Activated T-cell treated with anti-CD3 and anti-CD28 coated beads, Interleukin-2, amount 50 U/mL, for 48 hours (primary cell): ENCODE measurements around the gene DDX11.
"Not testable (repeated sequence)": the region's sequence is repeated elsewhere in the genome, so short reads cannot be mapped to it uniquely, and the experiment has no call there.

Experiments
- DNase-seq, 2 experiments: peaks; one replicate each; pipeline ENCODE4 v3.0.0-alpha.2; 2020

DDX11 gene

GRCh38 chr12:31073527-31074332 is at the start of gene DDX11:
TSS of gene DDX11 (plus strand) at chr12:31073860. CDS start at chr12:31078394, 4,534 bp downstream.
- DNase-seq: peak; percentile 97

DNA sequence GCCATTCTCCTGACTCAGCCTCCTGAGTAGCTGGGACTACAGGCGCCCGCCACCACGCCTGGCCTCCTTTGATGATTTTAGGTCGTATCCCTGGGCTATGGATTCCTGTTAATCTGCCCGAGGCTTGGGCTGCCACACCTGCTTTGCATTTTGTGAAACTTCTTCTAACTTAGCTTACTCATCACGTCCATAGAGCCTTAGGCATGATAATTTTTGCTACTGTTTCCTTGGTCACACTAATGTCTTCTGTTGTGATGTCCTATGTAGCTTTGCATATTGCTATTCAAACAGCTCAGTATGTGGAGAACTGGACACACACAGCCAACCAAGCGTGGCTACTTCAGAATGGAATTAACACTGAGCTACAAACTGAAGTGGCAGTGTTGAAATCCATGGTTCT is 47.5 kb upstream of the DDX11 start:
- no peak for DNase-seq

DNA sequence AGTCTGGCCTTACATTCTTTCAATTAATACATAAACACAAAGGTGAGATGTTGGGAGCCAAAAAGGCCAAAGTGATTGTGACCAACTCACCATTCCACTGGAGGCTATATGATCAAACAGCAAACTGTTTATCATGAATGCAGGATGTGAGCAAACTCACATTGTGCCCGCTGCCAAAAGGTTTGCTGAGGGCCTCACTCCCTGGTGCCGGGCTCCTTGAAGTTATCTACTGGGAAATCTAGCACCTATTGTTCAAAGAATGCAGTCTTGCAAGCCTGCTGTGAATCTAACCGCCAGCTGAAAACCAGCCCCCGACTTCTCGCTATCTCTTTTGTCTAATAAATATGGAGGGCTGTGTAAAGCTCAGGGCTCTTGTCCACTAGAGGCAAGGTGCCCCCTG is 46.7 kb upstream of the DDX11 start:
- DNase-seq: not testable (repeated sequence)

DNA sequence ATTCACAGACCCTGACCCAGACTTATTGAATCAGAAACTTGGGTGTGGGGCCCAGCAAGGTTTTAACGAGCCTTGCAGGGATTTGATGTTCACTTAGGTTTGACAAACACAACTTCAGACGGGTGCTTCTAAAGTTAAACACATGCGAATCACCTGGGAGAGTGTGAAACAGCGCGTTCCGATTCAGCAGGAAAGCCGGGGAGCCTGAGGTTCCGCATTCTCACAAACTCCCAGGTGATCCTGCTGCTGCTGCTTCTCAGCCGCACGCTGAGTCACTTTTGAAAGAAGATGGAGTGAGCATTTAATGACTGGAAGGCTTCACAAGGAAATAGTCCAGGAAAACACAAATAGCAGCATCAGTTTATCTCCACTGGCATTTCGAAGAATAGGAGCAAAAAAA is 44.2 kb upstream of the DDX11 start:
- DNase-seq: no peak

- no peak for DNase-seq
Measured at GRCh38 chr12:31029916-31030562, 43.6 kb upstream of the DDX11 start.

DNA sequence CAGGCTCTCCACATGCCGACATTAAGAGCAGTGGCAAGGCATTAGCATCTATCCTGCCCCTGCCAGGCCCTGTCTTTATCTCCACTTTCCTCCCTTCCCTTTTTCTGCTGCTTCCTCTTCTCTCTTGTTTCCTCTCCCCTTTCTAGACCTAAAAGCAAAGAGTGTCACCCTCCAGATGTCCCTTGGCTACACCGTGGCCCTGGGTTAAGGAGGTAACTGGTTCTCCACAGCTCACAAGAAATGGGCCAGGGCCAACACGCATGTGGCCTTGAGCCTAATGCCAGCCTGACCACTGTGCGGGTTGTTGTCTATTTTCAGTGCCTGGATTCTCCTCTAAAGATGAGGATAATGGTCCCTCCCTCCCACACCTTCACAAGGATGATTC is 41.7 kb upstream of the DDX11 start:
- no peak for DNase-seq

DNA sequence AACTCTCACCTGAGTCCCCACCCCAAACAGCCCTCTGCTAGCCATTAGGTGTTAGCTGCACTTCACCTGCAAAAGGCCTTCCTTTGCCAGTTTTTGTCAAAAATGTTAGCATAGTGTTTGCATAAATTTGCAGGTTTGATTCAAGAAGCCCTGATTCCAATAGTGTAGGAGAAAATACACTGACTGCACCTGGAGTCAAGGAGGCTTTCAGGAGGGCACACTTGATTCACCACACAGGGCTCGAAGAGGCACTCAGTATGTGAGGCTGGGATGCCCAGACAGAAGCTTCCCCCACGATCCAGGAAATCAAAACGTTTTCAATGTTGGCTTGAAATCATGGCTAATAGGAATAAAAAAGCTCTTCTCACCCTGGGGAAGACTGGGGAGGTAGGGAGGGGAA is 40.5 kb upstream of the DDX11 start:
- DNase-seq: no peak

GRCh38 chr12:31033681-31034080 is 40.0 kb upstream of the DDX11 start:
- DNase-seq: no peak

DNA sequence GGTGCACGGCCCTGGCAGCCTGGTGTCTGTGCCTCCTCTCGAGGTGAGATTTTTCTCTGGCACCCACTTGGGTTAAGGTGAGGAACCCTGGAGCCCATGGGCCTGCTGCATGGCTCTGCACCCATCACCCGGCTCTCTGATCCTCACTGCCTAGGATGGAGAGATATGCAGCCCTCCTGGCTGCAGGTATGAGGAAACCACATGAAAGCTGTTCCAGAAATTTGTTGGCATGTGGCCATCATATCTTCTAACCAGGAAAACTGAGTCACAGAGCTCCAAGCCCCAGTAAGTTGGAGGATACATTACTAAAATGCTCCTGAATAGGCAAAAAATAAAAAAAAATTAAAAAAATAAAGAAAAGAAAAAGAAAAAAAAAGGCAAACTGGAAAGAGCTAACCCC is 39.3 kb upstream of the DDX11 start:
- DNase-seq: no peak

GRCh38 chr12:31035226-31035625 is 38.4 kb upstream of the DDX11 start:
- DNase-seq: no peak

DNA sequence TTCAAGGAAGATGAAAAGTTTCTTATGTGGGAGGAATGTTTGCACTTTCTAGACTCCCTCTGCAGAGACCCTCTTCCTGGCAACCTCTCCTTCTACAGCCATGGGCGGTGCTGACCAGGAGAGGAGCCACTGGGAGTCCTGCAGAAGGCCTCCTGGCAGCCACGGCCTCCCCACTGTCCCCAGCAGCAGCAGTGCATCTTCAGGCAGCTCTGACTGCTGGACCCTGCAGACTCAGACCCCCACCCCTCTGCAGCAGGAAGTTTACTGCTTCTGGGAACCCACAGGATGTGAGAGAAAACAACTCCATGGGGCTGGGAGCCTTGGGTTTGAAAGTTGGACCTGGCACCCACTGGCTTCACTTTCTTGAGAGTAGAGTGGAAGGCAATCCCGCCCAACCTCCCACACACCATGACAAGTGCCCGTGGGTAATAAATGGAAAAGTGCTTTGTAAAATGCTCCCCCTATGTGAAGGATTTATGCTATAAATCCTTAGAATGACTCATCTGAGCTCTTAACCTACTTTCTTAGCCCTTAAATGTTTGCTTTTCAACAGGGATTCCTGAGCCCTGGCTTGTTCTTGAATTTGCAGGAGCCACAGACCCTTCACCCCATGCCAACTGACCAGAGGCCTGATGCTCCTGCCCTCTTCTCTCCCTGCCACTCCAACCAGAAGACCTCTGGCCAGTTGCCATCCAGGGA is 37.5 kb upstream of the DDX11 start:
- DNase-seq: no peak

- DNase-seq: no peak
Measured at GRCh38 chr12:31037028-31037427, 36.6 kb upstream of the DDX11 start.

GRCh38 chr12:31037931-31038330 is 35.7 kb upstream of the DDX11 start:
- no peak for DNase-seq

- no peak for DNase-seq
Measured at GRCh38 chr12:31041033-31041564, 32.6 kb upstream of the DDX11 start.

DNA sequence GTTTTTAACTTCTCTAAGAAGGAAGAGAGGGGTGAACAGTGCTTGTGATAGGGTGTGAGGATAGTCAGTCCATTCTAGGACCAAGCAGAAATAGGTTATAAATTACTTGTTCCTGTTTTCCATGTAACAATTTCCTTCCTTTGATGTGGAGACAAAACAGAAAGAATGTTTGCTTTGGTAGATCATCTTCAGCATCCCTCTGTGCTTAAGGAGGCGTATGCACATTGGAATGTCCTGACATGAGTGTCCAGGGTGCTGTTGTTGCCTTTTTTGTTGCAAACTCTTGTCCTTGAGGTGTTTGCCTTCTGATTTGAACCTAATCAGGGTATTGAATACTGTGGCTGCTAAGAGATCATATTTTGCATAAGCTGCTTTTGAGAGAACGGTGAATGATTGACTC is 23.5 kb upstream of the DDX11 start:
- DNase-seq: not testable (repeated sequence)

GRCh38 chr12:31050548-31050947 is 23.1 kb upstream of the DDX11 start:
- DNase-seq: not testable (repeated sequence)

DNA sequence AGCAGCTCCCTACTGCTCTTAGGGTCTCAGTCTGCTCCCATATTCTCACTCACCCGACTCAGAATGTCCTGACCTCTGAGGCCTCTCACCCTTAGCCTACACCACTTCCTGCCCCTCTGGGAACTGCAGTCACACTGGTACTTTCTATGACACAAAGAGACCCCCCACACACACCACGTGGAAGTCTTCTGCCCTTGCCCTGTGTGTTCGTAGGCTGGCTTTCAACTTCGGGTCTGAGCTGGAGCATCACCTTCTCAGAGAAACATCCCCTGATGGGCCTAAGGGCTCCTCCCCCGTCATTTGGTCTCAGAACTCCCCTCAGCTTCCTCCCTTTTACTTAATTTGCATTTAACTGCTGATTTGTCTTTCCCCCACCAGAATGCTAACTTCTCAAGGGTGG is 22.0 kb upstream of the DDX11 start:
- peak; percentile 53 to 64 for DNase-seq

GRCh38 chr12:31052121-31052520 is 21.5 kb upstream of the DDX11 start:
- DNase-seq: not testable (repeated sequence)

DNA sequence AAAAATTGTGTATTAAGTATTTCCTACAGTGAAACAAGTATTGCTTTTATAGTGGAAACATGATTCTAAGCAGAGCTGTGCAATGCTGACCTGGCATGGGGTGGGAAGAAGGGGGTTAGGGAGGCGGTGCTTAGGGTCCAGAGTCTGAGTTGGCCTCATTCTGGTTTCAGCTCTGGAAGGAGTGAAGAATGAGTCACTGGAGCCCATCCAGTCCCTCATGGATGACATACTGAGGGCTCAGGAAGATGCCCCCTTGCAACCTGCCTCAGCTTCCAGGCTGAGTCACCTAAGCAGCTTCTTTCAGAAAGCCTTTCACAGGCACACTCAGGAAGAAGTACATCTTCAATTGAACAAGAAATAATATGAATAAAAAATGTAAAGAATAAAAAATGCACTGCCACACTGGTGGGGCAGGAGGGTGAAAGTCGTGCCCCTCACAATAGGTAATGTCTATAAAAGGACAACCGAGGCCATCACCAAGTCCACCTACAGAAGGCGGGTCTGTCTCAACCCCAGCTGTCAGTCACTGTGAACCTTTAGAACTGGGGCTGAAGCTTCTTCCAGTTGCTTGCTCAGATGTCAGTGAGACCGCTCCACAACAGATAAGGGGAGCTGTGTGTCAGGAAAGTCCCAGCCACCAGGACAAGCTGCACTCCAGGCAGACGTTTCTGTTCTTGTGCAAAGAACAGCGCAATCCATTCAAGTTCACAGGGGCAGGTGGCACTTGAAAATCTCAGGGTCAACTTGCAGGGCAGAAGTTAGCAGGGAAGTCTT is 20.8 kb upstream of the DDX11 start:
- not testable (repeated sequence) for DNase-seq

GRCh38 chr12:31053944-31054343 is 19.7 kb upstream of the DDX11 start:
- DNase-seq: not testable (repeated sequence)

DNA sequence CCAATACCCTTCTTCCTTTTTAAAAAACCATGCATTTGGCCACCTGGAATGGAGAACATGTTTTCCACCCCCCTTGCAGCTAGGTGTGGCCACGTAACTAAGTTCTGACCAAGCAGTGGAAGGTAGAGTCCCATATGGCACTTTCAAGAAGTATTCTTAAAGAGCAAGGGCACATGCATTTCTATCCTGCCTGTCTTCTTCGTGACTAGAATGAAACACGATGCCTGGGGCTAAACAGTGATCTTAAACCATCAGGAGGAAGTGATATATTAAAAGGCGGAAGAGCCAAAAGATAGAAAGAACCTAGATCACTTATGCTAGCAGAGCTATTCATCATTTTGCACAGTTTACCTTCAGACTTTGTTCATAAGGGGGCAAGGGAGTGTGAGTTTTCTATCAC is 16.0 kb upstream of the DDX11 start:
- DNase-seq: no peak

DNA sequence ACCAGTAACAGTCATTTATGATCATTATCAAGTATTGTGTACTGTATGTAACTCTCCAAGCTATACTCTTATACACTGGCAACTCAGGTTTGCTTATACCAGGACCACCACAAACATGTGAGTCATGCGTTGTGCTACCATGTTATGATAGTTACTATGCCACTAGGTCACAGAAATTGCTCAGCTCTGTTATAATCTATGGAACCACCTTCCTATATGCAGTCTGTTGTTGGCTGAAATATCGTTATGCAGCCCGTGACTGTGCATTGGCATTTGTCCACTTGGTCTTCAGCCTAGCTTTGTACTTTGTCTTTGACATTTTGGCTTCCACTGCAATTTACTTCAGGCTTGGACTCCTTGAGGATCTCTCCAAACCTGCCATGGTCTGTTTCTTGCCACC is 7.5 kb upstream of the DDX11 start:
- not testable (repeated sequence) for DNase-seq

- not testable (repeated sequence) for DNase-seq
Measured at GRCh38 chr12:31067656-31068055, 6.0 kb upstream of the DDX11 start.
